Activated CD4-positive, alpha-beta T cell treated with anti-CD3 and anti-CD28 coated beads, Interleukin-2, Interleukin-6, amounts not matched to agents 100 ng/mL and 50 ng/mL, durations not matched to agents 16 hours and 8 hours (primary cell): Measurements from ENCODE around the gene SPTLC2.
"Not testable (repeated sequence)": the region's sequence is repeated elsewhere in the genome, so short reads cannot be mapped to it uniquely, and the experiment has no call there.

Experiments
- DNase-seq: peaks from one replicate; pipeline ENCODE4 v3.0.0-alpha.2; 2020

Gene SPTLC2

GRCh38 chr14:77585385-77585784 lies 31.1 kb downstream of the SPTLC2 start:
- DNase-seq: no peak

- DNase-seq: no peak
Measured at GRCh38 chr14:77584809-77585208, 31.6 kb downstream of the SPTLC2 start.

- no peak for DNase-seq
Measured at GRCh38 chr14:77583657-77584056, 32.8 kb downstream of the SPTLC2 start.

GRCh38 chr14:77582511-77582910 lies 33.9 kb downstream of the SPTLC2 start:
- DNase-seq: no peak

- DNase-seq: peak; percentile 74
Measured at GRCh38 chr14:77580964-77581505, 35.4 kb downstream of the SPTLC2 start.

GRCh38 chr14:77580477-77580876 lies 36.0 kb downstream of the SPTLC2 start:
- peak; percentile 7 for DNase-seq

- DNase-seq: no peak
Measured at GRCh38 chr14:77579780-77580179, 36.7 kb downstream of the SPTLC2 start.

GRCh38 chr14:77579065-77579464 lies 37.4 kb downstream of the SPTLC2 start:
- DNase-seq: no peak

- no peak for DNase-seq
Measured at GRCh38 chr14:77574446-77575115, 41.9 kb downstream of the SPTLC2 start.

GRCh38 chr14:77573964-77574363 lies 42.5 kb downstream of the SPTLC2 start:
- no peak for DNase-seq

GRCh38 chr14:77570706-77571268 lies 45.6 kb downstream of the SPTLC2 start:
- peak; percentile 39 for DNase-seq

GRCh38 chr14:77565994-77566305 lies 50.5 kb downstream of the SPTLC2 start:
- no peak for DNase-seq

GRCh38 chr14:77565289-77565993 lies 51.0 kb downstream of the SPTLC2 start:
- peak; percentile 35 for DNase-seq

- DNase-seq: no peak
Measured at GRCh38 chr14:77562681-77563080, 53.8 kb downstream of the SPTLC2 start.

- no peak for DNase-seq
Measured at GRCh38 chr14:77561881-77562280, 54.6 kb downstream of the SPTLC2 start.

- DNase-seq: no peak
Measured at GRCh38 chr14:77559381-77559780, 57.1 kb downstream of the SPTLC2 start.

GRCh38 chr14:77557391-77557790 lies 59.0 kb downstream of the SPTLC2 start:
- DNase-seq: no peak

GRCh38 chr14:77556946-77557345 lies 59.5 kb downstream of the SPTLC2 start:
- DNase-seq: no peak

- DNase-seq: no peak
Measured at GRCh38 chr14:77554816-77555599, 61.4 kb downstream of the SPTLC2 start.

GRCh38 chr14:77554207-77554606 lies 62.2 kb downstream of the SPTLC2 start:
- peak; percentile 22 for DNase-seq

- no peak for DNase-seq
Measured at GRCh38 chr14:77549451-77549850, 67.0 kb downstream of the SPTLC2 start.

- DNase-seq: no peak
Measured at GRCh38 chr14:77547512-77548180, 68.8 kb downstream of the SPTLC2 start.

GRCh38 chr14:77545171-77545570 lies 71.3 kb downstream of the SPTLC2 start:
- not testable (repeated sequence) for DNase-seq
